Omental fat pad (tissue), 4 donors: Measurements from ENCODE around the gene YJEFN3. TPM values are rescaled to one million over a fixed set of nuclear protein-coding genes. Genes with fewer than 3 reads are reported as not detected.

ENCODE experiments used
- ATAC-seq: fragments of 150-250 bp; one replicate; pipeline ENCODE4 v1.9.1; 2016; ENCODE audit warnings: mild to moderate bottlenecking, moderate library complexity; ENCODE audit not compliant: low FRiP score
- DNase-seq: peaks from one replicate; pipeline ENCODE4 v3.0.0-alpha.2; 2019; ENCODE audit warnings: low spot score
- total RNA-seq, 4 donors: library from RNA; depleted of rRNA; stranded (reverse); fragments of >200 nt; gene quantifications; one replicate each; pipeline ENCODE4 v1.1.0, GENCODE V29; 2016
- TF ChIP-seq, protein P1 (sequence below), 3 donors: fragments of 450-650 bp; IDR thresholded peaks; one replicate each; pipeline ENCODE4 v1.5.1; 2016 to 2017; ENCODE audit warnings: antibody characterized with exemption in 3 of 3, mild to moderate bottlenecking in 3 of 3, moderate library complexity in 2 of 3

The YJEFN3 gene
- total RNA-seq, 4 donors from 2014 or later: 0.75 to 1.1 (median 0.90) TPM

- DNase-seq (no peak), ATAC-seq (no peak)
- TF ChIP-seq, protein P1, sequence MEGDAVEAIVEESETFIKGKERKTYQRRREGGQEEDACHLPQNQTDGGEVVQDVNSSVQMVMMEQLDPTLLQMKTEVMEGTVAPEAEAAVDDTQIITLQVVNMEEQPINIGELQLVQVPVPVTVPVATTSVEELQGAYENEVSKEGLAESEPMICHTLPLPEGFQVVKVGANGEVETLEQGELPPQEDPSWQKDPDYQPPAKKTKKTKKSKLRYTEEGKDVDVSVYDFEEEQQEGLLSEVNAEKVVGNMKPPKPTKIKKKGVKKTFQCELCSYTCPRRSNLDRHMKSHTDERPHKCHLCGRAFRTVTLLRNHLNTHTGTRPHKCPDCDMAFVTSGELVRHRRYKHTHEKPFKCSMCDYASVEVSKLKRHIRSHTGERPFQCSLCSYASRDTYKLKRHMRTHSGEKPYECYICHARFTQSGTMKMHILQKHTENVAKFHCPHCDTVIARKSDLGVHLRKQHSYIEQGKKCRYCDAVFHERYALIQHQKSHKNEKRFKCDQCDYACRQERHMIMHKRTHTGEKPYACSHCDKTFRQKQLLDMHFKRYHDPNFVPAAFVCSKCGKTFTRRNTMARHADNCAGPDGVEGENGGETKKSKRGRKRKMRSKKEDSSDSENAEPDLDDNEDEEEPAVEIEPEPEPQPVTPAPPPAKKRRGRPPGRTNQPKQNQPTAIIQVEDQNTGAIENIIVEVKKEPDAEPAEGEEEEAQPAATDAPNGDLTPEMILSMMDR (IDR thresholded peaks at IDR 0.05): no peak
Observed at GRCh38 chr19:19505669-19506326, 22.9 kb upstream of the YJEFN3 start.

- TF ChIP-seq, protein P1 (IDR thresholded peaks at IDR 0.05): no peak
Observed at GRCh38 chr19:19506592-19506991, 22.1 kb upstream of the YJEFN3 start.

DNA sequence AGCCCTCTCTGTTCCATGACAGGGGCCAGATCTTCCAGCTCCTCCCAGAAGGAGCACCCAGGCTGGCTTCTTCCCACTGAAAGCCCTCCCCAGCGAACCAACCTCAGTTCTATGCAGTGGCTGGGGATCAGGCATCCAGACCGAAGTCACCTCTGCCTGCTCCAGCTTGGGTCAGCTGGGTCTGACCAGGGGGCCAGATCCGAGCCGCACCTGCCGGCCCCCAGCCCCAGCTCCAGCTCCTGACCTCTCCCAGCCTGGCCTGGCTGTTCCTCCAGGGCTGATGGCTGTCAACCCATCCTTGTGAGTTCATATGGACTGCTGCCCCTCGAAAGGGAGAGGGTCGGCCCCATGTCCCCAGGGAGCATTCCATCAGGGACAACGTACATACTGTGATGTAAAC lies 21.4 kb upstream of the YJEFN3 start:
- DNase-seq (no peak), ATAC-seq (no peak)
- TF ChIP-seq, protein P1 (IDR thresholded peaks at IDR 0.05): no peak

More at GRCh38 chr19:19506592-19506991, 22.1 kb upstream of the YJEFN3 start:
- no peak for ATAC-seq
- no peak for DNase-seq

DNA sequence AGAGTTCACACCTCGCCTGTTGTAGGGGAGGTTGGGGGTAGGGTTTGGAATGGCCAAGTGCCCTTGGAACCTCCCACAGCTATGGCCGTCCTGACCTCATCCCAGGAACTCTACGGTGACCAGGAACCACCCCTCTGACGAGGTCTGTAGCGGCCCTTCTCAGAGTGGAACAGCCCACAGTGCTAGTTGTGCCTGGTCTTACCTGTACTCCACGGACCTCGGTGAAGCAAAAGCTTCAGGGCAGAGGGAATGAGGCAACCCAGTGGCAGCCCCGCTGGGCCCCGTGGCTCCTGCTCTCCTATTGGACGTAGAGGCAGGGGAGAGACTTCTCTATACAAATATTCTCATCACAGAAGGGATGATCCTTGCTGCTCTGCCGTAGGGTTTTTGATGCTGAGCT lies 20.5 kb upstream of the YJEFN3 start:
- no peak for ATAC-seq
- no peak for DNase-seq
- TF ChIP-seq, protein P1 (IDR thresholded peaks at IDR 0.05): no peak

DNA sequence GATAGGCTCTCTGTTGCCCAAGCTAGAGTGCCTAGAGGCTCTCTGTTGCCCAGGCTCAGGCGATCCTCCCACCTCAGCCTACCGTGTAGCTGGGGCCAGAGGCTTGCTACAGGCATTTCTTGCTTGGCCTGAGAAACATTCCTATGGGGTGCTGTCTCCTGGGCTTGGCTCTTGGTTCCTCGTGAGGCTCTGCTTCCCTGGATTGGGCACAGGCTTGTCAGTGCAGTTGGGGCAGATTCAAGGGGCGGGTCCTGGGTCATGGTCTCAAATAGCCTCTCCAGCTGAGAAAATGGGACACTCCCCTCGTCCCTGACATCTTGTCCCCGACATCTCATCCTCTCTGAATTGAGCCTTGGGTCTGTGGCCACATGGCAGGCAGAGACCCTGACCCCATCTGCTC lies 18.3 kb upstream of the YJEFN3 start:
- ATAC-seq: no peak
- TF ChIP-seq, protein P1 (IDR thresholded peaks at IDR 0.05): no peak
- no peak for DNase-seq

GRCh38 chr19:19513682-19514081 lies 15.0 kb upstream of the YJEFN3 start:
- ATAC-seq: no peak
- TF ChIP-seq, protein P1 (IDR thresholded peaks at IDR 0.05): no peak

GRCh38 chr19:19514215-19514657 lies 14.5 kb upstream of the YJEFN3 start:
- TF ChIP-seq, protein P1 (IDR thresholded peaks at IDR 0.05): no peak
- ATAC-seq (no peak), DNase-seq (no peak)

More at GRCh38 chr19:19513682-19514081, 15.0 kb upstream of the YJEFN3 start:
- DNase-seq: no peak
